SKM-1 (cell line): Measurements from ENCODE around the gene BMAL1.
A peak's percentile ranks its signal among the peaks of the same experiment; 100 is the strongest.

ENCODE experiments used
- DNase-seq: peaks from one replicate; lab custom pipeline; 2025; ENCODE audit not compliant: unreplicated experiment; lab: John Stamatoyannopoulos, UW

Gene BMAL1

GRCh38 chr11:13338427-13339069, 61.0 kb downstream of the BMAL1 start:
- no peak for DNase-seq

- no peak for DNase-seq
These were observed 61.9 kb downstream of the BMAL1 start for GRCh38 chr11:13339195-13340153.

- DNase-seq, result no peak
These were observed 63.4 kb downstream of the BMAL1 start for GRCh38 chr11:13341026-13341425.

- no peak for DNase-seq
These were observed 65.5 kb downstream of the BMAL1 start for GRCh38 chr11:13343067-13343466.

- peak; percentile 35 for DNase-seq
These were observed 66.5 kb downstream of the BMAL1 start for GRCh38 chr11:13343931-13344717.

- DNase-seq, result no peak
These were observed 67.2 kb downstream of the BMAL1 start for GRCh38 chr11:13344818-13345217.

- no peak for DNase-seq
These were observed 68.9 kb downstream of the BMAL1 start for GRCh38 chr11:13346470-13346869.

GRCh38 chr11:13347901-13348300, 70.3 kb downstream of the BMAL1 start:
- no peak for DNase-seq

- no peak for DNase-seq
These were observed 70.7 kb downstream of the BMAL1 start for GRCh38 chr11:13348305-13348704.

- DNase-seq, result no peak
These were observed 71.5 kb downstream of the BMAL1 start for GRCh38 chr11:13349046-13349445.

- DNase-seq, result no peak
These were observed 72.0 kb downstream of the BMAL1 start for GRCh38 chr11:13349581-13349980.

- DNase-seq, result no peak
These were observed 75.1 kb downstream of the BMAL1 start for GRCh38 chr11:13352711-13353110.

- DNase-seq, result no peak
These were observed 76.7 kb downstream of the BMAL1 start for GRCh38 chr11:13354335-13354734.

- no peak for DNase-seq
These were observed 77.6 kb downstream of the BMAL1 start for GRCh38 chr11:13355191-13355590.

- DNase-seq, result no peak
These were observed 79.6 kb downstream of the BMAL1 start for GRCh38 chr11:13357232-13357631.

GRCh38 chr11:13358596-13359270, 81.1 kb downstream of the BMAL1 start:
- no peak for DNase-seq

- DNase-seq, result no peak
These were observed 85.1 kb downstream of the BMAL1 start for GRCh38 chr11:13362596-13363109.

GRCh38 chr11:13364388-13364787, 86.8 kb downstream of the BMAL1 start:
- no peak for DNase-seq

- DNase-seq, result no peak
These were observed 88.9 kb downstream of the BMAL1 start for GRCh38 chr11:13366266-13367026.

- no peak for DNase-seq
These were observed 89.5 kb downstream of the BMAL1 start for GRCh38 chr11:13367115-13367514.
